Breast epithelium (tissue), 4 donors: Measurements from ENCODE around the gene FAIM2. TPM values are rescaled to one million over a fixed set of nuclear protein-coding genes. Genes with fewer than 3 reads are reported as not detected.

Source experiments
- DNase-seq, 2 donors: peaks; one replicate each; pipeline ENCODE4 v3.0.0-alpha.2; 2019; ENCODE audit warnings: low spot score in 2 of 2
- H3K27ac ChIP-seq, 2 donors: fragments of 200-600 bp; sonication (generic) in 1 of 2; one replicate each; pipeline ENCODE4 v1.5.1; 2016 to 2019; ENCODE audit warnings: mild to moderate bottlenecking in 1 of 2
- H3K27me3 ChIP-seq, 2 donors: fragments of 200-600 bp; sonication (generic) in 1 of 2; one replicate each; pipeline versions ENCODE4 v1.5.1 to v1.6.0; 2017 to 2019; ENCODE audit warnings: control low read depth in 1 of 2, mild to moderate bottlenecking in 1 of 2
- H3K36me3 ChIP-seq: fragments of 200-600 bp; one replicate; pipeline ENCODE4 v1.5.1; 2019
- H3K4me1 ChIP-seq, 2 donors: fragments of 200-600 bp; sonication (generic); one replicate each; pipeline ENCODE4 v1.5.1; 2016 to 2019; ENCODE audit warnings: control low read depth in 1 of 2
- H3K4me3 ChIP-seq, 3 donors: fragments of 200-600 bp; sonication (generic); 1 replicate in 2 of 3; 2 replicates in 1 of 3; pipeline ENCODE4 v1.5.1; 2016 to 2019; ENCODE audit warnings: mild to moderate bottlenecking in 3 of 3, moderate library complexity in 2 of 3
- H3K9me3 ChIP-seq, 2 donors: fragments of 200-600 bp; sonication (generic) in 1 of 2; one replicate each; pipeline ENCODE4 v1.5.1; 2016 to 2019; ENCODE audit warnings: control low read depth in 1 of 2
- CTCF ChIP-seq, 3 donors: fragments of 450-650 bp; IDR thresholded peaks; one replicate each; pipeline ENCODE4 v1.5.1; 2016 to 2017; ENCODE audit warnings: antibody characterized with exemption in 3 of 3, mild to moderate bottlenecking in 3 of 3, moderate library complexity in 3 of 3
- POLR2A ChIP-seq: fragments of 450-650 bp; IDR thresholded peaks from one replicate; pipeline ENCODE4 v1.6.1; 2016; ENCODE audit warnings: antibody characterized with exemption, mild to moderate bottlenecking, moderate library complexity
- POLR2AphosphoS5 ChIP-seq, 3 donors: sonication (generic); formaldehyde crosslinking; IDR thresholded peaks; one replicate each; pipeline ENCODE4 v1.6.1; 2017; ENCODE audit warnings: antibody characterized with exemption in 3 of 3
- intact Hi-C: fragments of 100-400 bp; cut with DNase I; formaldehyde crosslinking; loops from one replicate; pipeline ENCODE4 v1.15.1; 2023; ENCODE audit warnings: low total_unique reads
- total RNA-seq, 3 donors: library from RNA; depleted of rRNA; stranded (reverse); fragments of >200 nt; gene quantifications; one replicate each; pipeline ENCODE4 v1.1.0, GENCODE V29; 2016

FAIM2 gene
- total RNA-seq, 3 donors from 2014 or later, result 0.64 to 1.9 (median 1.3) TPM

- H3K27me3 ChIP-seq, result no peaks in the 10 kb centered on the region
- no peaks in the 10 kb centered on the region for H3K4me1 ChIP-seq
- no peak overlapping the region for H3K27ac ChIP-seq
- peak in 1 of 2 donors; percentile 10 for DNase-seq
- TF ChIP-seq CTCF (IDR thresholded peaks at IDR 0.05) (no peak), POLR2A (no peak), POLR2AphosphoS5 (IDR thresholded peaks at IDR 0.05) (no peak)
- H3K36me3 ChIP-seq, result no peaks in the 10 kb centered on the region
- H3K4me3 ChIP-seq, result no peak overlapping the region
- intact Hi-C loops, result no loop called here
- H3K9me3 ChIP-seq, result no peaks in the 10 kb centered on the region
Measured at GRCh38 chr12:49917788-49918173, 14.1 kb upstream of the FAIM2 start.

GRCh38 chr12:49917166-49917787 is 13.6 kb upstream of the FAIM2 start:
- Histone ChIP-seq H3K9me3 (no peaks in the 10 kb centered on the region), H3K36me3 (no peaks in the 10 kb centered on the region), H3K27me3 (no peaks in the 10 kb centered on the region), H3K4me1 (no peaks in the 10 kb centered on the region), H3K27ac (no peak overlapping the region), H3K4me3 (no peak overlapping the region)
- DNase-seq, result peak in 1 of 2 donors; percentile 30
- intact Hi-C loops, result no loop called here
- no peak for TF ChIP-seq POLR2AphosphoS5 (IDR thresholded peaks at IDR 0.05)
- TF ChIP-seq CTCF (IDR thresholded peaks at IDR 0.05), result no peak
- no peak for TF ChIP-seq POLR2A

- H3K27me3 ChIP-seq, result no peaks in the 10 kb centered on the region
- H3K9me3 ChIP-seq, result no peaks in the 10 kb centered on the region
- H3K4me1 ChIP-seq, result no peaks in the 10 kb centered on the region
- H3K4me3 ChIP-seq, result no peak overlapping the region
- intact Hi-C loops, result no loop called here
- TF ChIP-seq POLR2A (no peak), POLR2AphosphoS5 (IDR thresholded peaks at IDR 0.05) (no peak), CTCF (IDR thresholded peaks at IDR 0.05) (no peak)
- no peaks in the 10 kb centered on the region for H3K36me3 ChIP-seq
- no peak overlapping the region for H3K27ac ChIP-seq
- DNase-seq, result peak in 1 of 2 donors; percentile 5
Measured at GRCh38 chr12:49916129-49916919, 12.6 kb upstream of the FAIM2 start.

- H3K27me3 ChIP-seq, result no peaks in the 10 kb centered on the region
- no peak for TF ChIP-seq POLR2AphosphoS5 (IDR thresholded peaks at IDR 0.05)
- TF ChIP-seq CTCF (IDR thresholded peaks at IDR 0.05), result no peak
- no peak for TF ChIP-seq POLR2A
- no peaks in the 10 kb centered on the region for H3K36me3 ChIP-seq
- no peak for DNase-seq
- no peak overlapping the region for H3K4me3 ChIP-seq
- H3K4me1 ChIP-seq, result no peaks in the 10 kb centered on the region
- intact Hi-C loops, result no loop called here
- no peaks in the 10 kb centered on the region for H3K9me3 ChIP-seq
- no peak overlapping the region for H3K27ac ChIP-seq
Measured at GRCh38 chr12:49912345-49913255, 8.9 kb upstream of the FAIM2 start.
